Activated CD8-positive, alpha-beta memory T cell treated with anti-CD3 and anti-CD28 coated beads, Interleukin-2, amount 50 U/mL, for 24 hours (primary cell): Measurements from ENCODE around the gene DCC.

Source experiments
- DNase-seq: peaks from one replicate; pipeline ENCODE4 v3.0.0-alpha.2; 2020; ENCODE audit errors: extremely low read depth

The DCC gene

GRCh38 chr18:53169346-53169745 lies 829.3 kb downstream of the DCC start:
- DNase-seq: no peak

- no peak for DNase-seq
These were observed 851.6 kb downstream of the DCC start for GRCh38 chr18:53191634-53192033.

- DNase-seq: no peak
These were observed 853.9 kb downstream of the DCC start for GRCh38 chr18:53193870-53194269.

GRCh38 chr18:53219853-53220252 lies 879.9 kb downstream of the DCC start:
- DNase-seq: no peak

- no peak for DNase-seq
These were observed 884.3 kb downstream of the DCC start for GRCh38 chr18:53224128-53224778.

- DNase-seq: no peak
These were observed 885.7 kb downstream of the DCC start for GRCh38 chr18:53225567-53226325.

GRCh38 chr18:53234610-53235009 lies 894.6 kb downstream of the DCC start:
- no peak for DNase-seq

- no peak for DNase-seq
These were observed 901.2 kb downstream of the DCC start for GRCh38 chr18:53241161-53241560.

- DNase-seq: no peak
These were observed 913.8 kb downstream of the DCC start for GRCh38 chr18:53253789-53254188.

GRCh38 chr18:53254265-53254664 lies 914.3 kb downstream of the DCC start:
- DNase-seq: no peak

- no peak for DNase-seq
These were observed 921.2 kb downstream of the DCC start for GRCh38 chr18:53261241-53261640.

GRCh38 chr18:53266850-53267249 lies 926.9 kb downstream of the DCC start:
- DNase-seq: no peak

GRCh38 chr18:53268455-53268854 lies 928.5 kb downstream of the DCC start:
- DNase-seq: no peak

- no peak for DNase-seq
These were observed 941.4 kb downstream of the DCC start for GRCh38 chr18:53281406-53281805.

- DNase-seq: no peak
These were observed 943.7 kb downstream of the DCC start for GRCh38 chr18:53283708-53284107.

- DNase-seq: no peak
These were observed 965.5 kb downstream of the DCC start for GRCh38 chr18:53305461-53305860.

- no peak for DNase-seq
These were observed 979.6 kb downstream of the DCC start for GRCh38 chr18:53319628-53320027.

GRCh38 chr18:53322163-53322562 lies 982.2 kb downstream of the DCC start:
- DNase-seq: no peak

- no peak for DNase-seq
These were observed 984.4 kb downstream of the DCC start for GRCh38 chr18:53324353-53324752.

- no peak for DNase-seq
These were observed 1020.8 kb downstream of the DCC start for GRCh38 chr18:53360501-53361443.

- DNase-seq: no peak
These were observed 1035.6 kb downstream of the DCC start for GRCh38 chr18:53375621-53376020.

- no peak for DNase-seq
These were observed 1040.2 kb downstream of the DCC start for GRCh38 chr18:53380063-53380639.
